ACC112 (cell line): Measurements from ENCODE around the gene LGALS8.
"Not testable (repeated sequence)": the region's sequence is repeated elsewhere in the genome, so short reads cannot be mapped to it uniquely, and the experiment has no call there.

Experiments
- H2AFZ ChIP-seq: fragments of 200-600 bp; sonication (generic); one replicate; pipeline ENCODE4 v1.6.0; 2017; ENCODE audit warnings: antibody characterized with exemption, low read length; ENCODE audit not compliant: unreplicated experiment
- H3K27ac ChIP-seq: fragments of 200-600 bp; sonication (generic); 2 replicates; pipeline ENCODE4 v1.5.1; 2014; ENCODE audit warnings: low read depth, mild to moderate bottlenecking, antibody characterized with exemption, low read length, moderate library complexity
- H3K27me3 ChIP-seq: fragments of 200-600 bp; sonication (generic); 2 replicates; pipeline ENCODE4 v1.6.1; 2014; ENCODE audit warnings: mild to moderate bottlenecking, antibody characterized with exemption, low read length, moderate library complexity, mixed read lengths; ENCODE audit not compliant: insufficient read depth
- H3K36me3 ChIP-seq: fragments of 200-600 bp; sonication (generic); 2 replicates; pipeline ENCODE4 v1.6.1; 2016; ENCODE audit warnings: mild to moderate bottlenecking, antibody characterized with exemption, low read length, moderate library complexity, mixed read lengths; ENCODE audit not compliant: insufficient read depth
- H3K4me1 ChIP-seq: fragments of 200-600 bp; sonication (generic); one replicate; pipeline ENCODE4 v1.6.1; 2016; ENCODE audit warnings: low read length, mixed read lengths; ENCODE audit not compliant: insufficient read depth, unreplicated experiment, control insufficient read depth
- H3K4me3 ChIP-seq: fragments of 200-600 bp; sonication (generic); 2 replicates; pipeline ENCODE4 v1.5.1; 2014; ENCODE audit warnings: mild to moderate bottlenecking, low read depth, low read length
- H3K79me2 ChIP-seq: fragments of 200-600 bp; sonication (generic); one replicate; pipeline ENCODE4 v1.6.0; 2016; ENCODE audit warnings: low read length; ENCODE audit not compliant: control insufficient read depth, unreplicated experiment, insufficient read depth

The LGALS8 gene

GRCh38 chr1:236560213-236560771 is 36.5 kb downstream of the LGALS8 start:
- H3K36me3 ChIP-seq = peaks cover 22% of the 10 kb centered on the region
- no peak overlapping the region for H2AFZ ChIP-seq
- no peaks in the 10 kb centered on the region for H3K27me3 ChIP-seq
- no peaks in the 10 kb centered on the region for H3K79me2 ChIP-seq
- no peak overlapping the region for H3K27ac ChIP-seq
- H3K4me1 ChIP-seq = no peaks in the 10 kb centered on the region
- no peak overlapping the region for H3K4me3 ChIP-seq

- no peak overlapping the region for H2AFZ ChIP-seq
- H3K27me3 ChIP-seq = no peaks in the 10 kb centered on the region
- H3K27ac ChIP-seq = no peak overlapping the region
- no peaks in the 10 kb centered on the region for H3K4me1 ChIP-seq
- no peak overlapping the region for H3K4me3 ChIP-seq
- peaks cover 19% of the 10 kb centered on the region for H3K36me3 ChIP-seq
- H3K79me2 ChIP-seq = no peaks in the 10 kb centered on the region
Measured at GRCh38 chr1:236561976-236562375, 38.2 kb downstream of the LGALS8 start.

- Histone ChIP-seq H2AFZ (no peak overlapping the region), H3K36me3 (peaks cover 21% of the 10 kb centered on the region), H3K27ac (no peak overlapping the region), H3K4me3 (no peak overlapping the region), H3K79me2 (no peaks in the 10 kb centered on the region), H3K4me1 (no peaks in the 10 kb centered on the region), H3K27me3 (no peaks in the 10 kb centered on the region)
Measured at GRCh38 chr1:236565530-236565929, 41.7 kb downstream of the LGALS8 start.

GRCh38 chr1:236568285-236568894 is 44.6 kb downstream of the LGALS8 start:
- H3K36me3 ChIP-seq = peaks cover 42% of the 10 kb centered on the region

GRCh38 chr1:236575523-236575922 is 51.7 kb downstream of the LGALS8 start:
- Histone ChIP-seq H3K27me3 (no peaks in the 10 kb centered on the region), H2AFZ (no peak overlapping the region), H3K27ac (peak overlapping the region; percentile 38; the same call in 1 of the 2 replicates), H3K4me1 (peaks cover 8% of the 10 kb centered on the region), H3K36me3 (peaks cover 55% of the 10 kb centered on the region), H3K4me3 (no peak overlapping the region), H3K79me2 (no peaks in the 10 kb centered on the region)

More at GRCh38 chr1:236568285-236568894, 44.6 kb downstream of the LGALS8 start:
- Histone ChIP-seq H3K4me1 (no peaks in the 10 kb centered on the region), H3K27ac (no peak overlapping the region), H3K79me2 (no peaks in the 10 kb centered on the region), H3K27me3 (no peaks in the 10 kb centered on the region), H2AFZ (no peak overlapping the region), H3K4me3 (no peak overlapping the region)

DNA sequence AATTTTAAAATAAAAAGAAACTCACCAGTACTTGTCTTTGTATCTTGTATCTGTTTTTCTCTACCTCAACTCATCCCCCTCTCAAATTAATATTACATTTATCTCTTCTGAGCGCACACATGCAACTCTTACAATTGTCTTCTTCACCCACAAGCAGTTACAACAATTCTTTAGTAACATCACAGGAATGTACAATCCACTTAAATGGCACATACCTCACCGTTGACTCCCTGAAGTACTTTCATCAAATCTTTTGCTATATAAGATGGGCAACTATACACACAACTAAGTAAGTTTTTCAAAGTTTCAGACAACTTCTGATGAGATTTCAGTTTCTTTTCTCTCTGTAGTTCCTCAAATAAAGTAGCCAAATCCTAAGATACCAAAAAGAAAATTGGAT is 52.2 kb downstream of the LGALS8 start:
- no peak overlapping the region for H3K4me3 ChIP-seq
- no peaks in the 10 kb centered on the region for H3K27me3 ChIP-seq
- H3K79me2 ChIP-seq = no peaks in the 10 kb centered on the region
- H2AFZ ChIP-seq = no peak overlapping the region
- H3K27ac ChIP-seq = peak overlapping the region; percentile 38; the same call in 1 of the 2 replicates
- H3K4me1 ChIP-seq = peaks cover 8% of the 10 kb centered on the region
- H3K36me3 ChIP-seq = peaks cover 50% of the 10 kb centered on the region

- not testable (repeated sequence) for H3K27me3 ChIP-seq, H3K27ac ChIP-seq, H3K79me2 ChIP-seq, H3K4me3 ChIP-seq, H2AFZ ChIP-seq, H3K4me1 ChIP-seq
- peaks cover 49% of the 10 kb centered on the region for H3K36me3 ChIP-seq
Measured at GRCh38 chr1:236577041-236577440, 53.3 kb downstream of the LGALS8 start.

DNA sequence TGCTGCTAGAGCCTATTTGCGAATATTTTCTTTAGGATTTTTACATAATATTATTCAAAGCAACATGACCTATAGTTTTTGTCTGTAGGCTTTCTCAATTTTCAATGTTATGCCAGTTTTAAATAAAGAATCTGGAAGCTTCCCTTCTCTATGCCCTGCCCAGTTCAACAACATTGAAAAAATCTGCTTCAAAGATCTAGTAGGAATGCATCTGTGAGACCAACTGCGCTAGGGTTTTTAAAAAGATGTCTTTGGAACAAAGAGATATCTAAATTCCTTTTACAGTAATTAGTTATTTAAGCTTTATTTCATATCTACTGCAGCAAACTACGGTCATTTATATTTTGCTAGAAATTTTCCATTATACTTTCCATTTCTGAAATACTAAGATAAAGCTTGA is 54.9 kb downstream of the LGALS8 start:
- Histone ChIP-seq H3K79me2 (no peaks in the 10 kb centered on the region), H3K36me3 (peaks cover 38% of the 10 kb centered on the region), H2AFZ (no peak overlapping the region), H3K27me3 (no peaks in the 10 kb centered on the region), H3K4me1 (peaks cover 8% of the 10 kb centered on the region), H3K27ac (no peak overlapping the region), H3K4me3 (no peak overlapping the region)

DNA sequence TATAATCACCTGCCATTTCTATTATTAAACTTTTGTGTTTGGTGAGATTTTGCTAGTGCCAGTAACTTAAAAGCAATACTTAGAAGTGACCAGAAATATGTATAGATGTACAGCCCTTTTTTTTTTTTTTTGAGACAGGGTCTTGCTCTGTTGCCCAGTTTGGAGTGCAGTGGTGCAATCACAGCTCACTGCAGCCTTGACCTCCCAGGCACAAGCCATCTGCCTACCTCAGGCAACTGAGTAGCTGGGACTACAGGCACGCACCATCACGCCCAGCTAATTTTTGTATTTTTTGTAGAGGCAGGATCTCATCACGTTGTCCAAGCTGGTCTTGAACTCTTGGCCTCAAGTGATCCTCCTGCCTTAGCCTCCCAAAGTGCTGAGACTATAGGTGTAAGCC is 56.6 kb downstream of the LGALS8 start:
- peaks cover 32% of the 10 kb centered on the region for H3K36me3 ChIP-seq

GRCh38 chr1:236581528-236581927 is 57.7 kb downstream of the LGALS8 start:
- no peaks in the 10 kb centered on the region for H3K27me3 ChIP-seq
- peaks cover 37% of the 10 kb centered on the region for H3K36me3 ChIP-seq

More for the DNA sequence above, 56.6 kb downstream of the LGALS8 start:
- H3K27me3 ChIP-seq, H3K27ac ChIP-seq, H3K79me2 ChIP-seq, H3K4me1 ChIP-seq, H2AFZ ChIP-seq, H3K4me3 ChIP-seq: not testable (repeated sequence)

DNA sequence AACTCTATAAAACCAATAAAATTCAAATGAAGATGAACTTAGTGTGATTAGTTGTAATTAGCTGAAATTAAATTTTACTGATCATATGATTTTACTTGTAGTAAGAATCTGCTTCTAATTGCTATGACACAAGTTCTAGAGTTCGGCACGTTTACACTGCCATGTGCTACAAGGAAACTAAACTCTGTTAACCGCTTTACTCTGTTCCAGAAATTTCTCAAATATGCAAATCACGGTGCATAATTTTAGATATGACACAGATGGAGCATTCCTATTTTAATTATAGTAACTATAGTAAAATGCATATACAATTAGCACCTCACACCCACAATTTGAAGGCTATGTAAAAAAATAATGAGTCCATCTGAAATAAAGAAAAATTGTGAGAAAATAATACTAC is 65.7 kb downstream of the LGALS8 start:
- Histone ChIP-seq H3K4me3 (no peak overlapping the region), H3K27ac (no peak overlapping the region), H3K27me3 (no peaks in the 10 kb centered on the region), H3K79me2 (no peaks in the 10 kb centered on the region), H2AFZ (no peak overlapping the region), H3K4me1 (no peaks in the 10 kb centered on the region), H3K36me3 (peaks cover 52% of the 10 kb centered on the region)

More at GRCh38 chr1:236581528-236581927, 57.7 kb downstream of the LGALS8 start:
- no peaks in the 10 kb centered on the region for H3K79me2 ChIP-seq
- H3K27ac ChIP-seq = no peak overlapping the region
- no peak overlapping the region for H3K4me3 ChIP-seq
- peaks cover under 1% of the 10 kb centered on the region for H3K4me1 ChIP-seq
- H2AFZ ChIP-seq = no peak overlapping the region
